ENCODE data around the gene SLC1A7.

SLC1A7 gene

GRCh38 chr1:53158900-53159299, 16.5 kb upstream of the SLC1A7 start:
- peaks cover 13% of the 10 kb centered on the region for H3K4me1 ChIP-seq (ENCODE audit: insufficient read depth, low read length)
- 100% methylated on average over 1 of the region's 1 CpG for WGBS

GRCh38 chr1:53156783-53157182, 14.3 kb upstream of the SLC1A7 start:
- no peak overlapping the region for H3K4me3 ChIP-seq (ENCODE audit: low read length)
- H3K36me3 ChIP-seq (ENCODE audit: insufficient read depth, low read length): no peaks in the 10 kb centered on the region
- no peaks in the 10 kb centered on the region for H3K9me3 ChIP-seq (ENCODE audit: insufficient read depth, low read depth, low read length)
- no peaks in the 10 kb centered on the region; the same call in 1 of the 2 replicates for H3K27me3 ChIP-seq (ENCODE audit: insufficient read depth, low read length)
- no peaks in the 10 kb centered on the region for H3K4me1 ChIP-seq (ENCODE audit: insufficient read depth, low read length)
- H3K27ac ChIP-seq (ENCODE audit: low read depth, low read length): no peak overlapping the region
- H3K9ac ChIP-seq (ENCODE audit: low read depth, low read length): no peak overlapping the region
- WGBS: 79% methylated on average over 1 of the region's 3 CpGs

More at GRCh38 chr1:53158900-53159299, 16.5 kb upstream of the SLC1A7 start:
- no peak overlapping the region for H3K27ac ChIP-seq (ENCODE audit: low read depth, low read length)
- H3K9ac ChIP-seq (ENCODE audit: low read depth, low read length): no peak overlapping the region
- H3K27me3 ChIP-seq (ENCODE audit: insufficient read depth, low read length): no peaks in the 10 kb centered on the region; the same call in 1 of the 2 replicates
- H3K9me3 ChIP-seq (ENCODE audit: insufficient read depth, low read depth, low read length): no peaks in the 10 kb centered on the region
- H3K36me3 ChIP-seq (ENCODE audit: insufficient read depth, low read length): no peaks in the 10 kb centered on the region
- H3K4me3 ChIP-seq (ENCODE audit: low read length): no peak overlapping the region

- Histone ChIP-seq H3K36me3 (ENCODE audit: insufficient read depth, low read length) (no peaks in the 10 kb centered on the region), H3K4me1 (ENCODE audit: insufficient read depth, low read length) (no peaks in the 10 kb centered on the region), H3K27me3 (ENCODE audit: insufficient read depth, low read length) (no peaks in the 10 kb centered on the region; the same call in 1 of the 2 replicates), H3K9ac (ENCODE audit: low read depth, low read length) (no peak overlapping the region), H3K27ac (ENCODE audit: low read depth, low read length) (no peak overlapping the region), H3K4me3 (ENCODE audit: low read length) (no peak overlapping the region), H3K9me3 (ENCODE audit: insufficient read depth, low read depth, low read length) (no peaks in the 10 kb centered on the region)
- WGBS: 92% methylated on average over 7 of the region's 7 CpGs
Measured at GRCh38 chr1:53155945-53156344, 13.5 kb upstream of the SLC1A7 start.

GRCh38 chr1:53155534-53155933, 13.1 kb upstream of the SLC1A7 start:
- H3K4me1 ChIP-seq (ENCODE audit: insufficient read depth, low read length): no peaks in the 10 kb centered on the region
- H3K9me3 ChIP-seq (ENCODE audit: insufficient read depth, low read depth, low read length): no peaks in the 10 kb centered on the region
- no peaks in the 10 kb centered on the region; the same call in 1 of the 2 replicates for H3K27me3 ChIP-seq (ENCODE audit: insufficient read depth, low read length)
- WGBS: 77% methylated on average over 1 of the region's 1 CpG
- no peaks in the 10 kb centered on the region for H3K36me3 ChIP-seq (ENCODE audit: insufficient read depth, low read length)
- no peak overlapping the region for H3K4me3 ChIP-seq (ENCODE audit: low read length)
- no peak overlapping the region for H3K9ac ChIP-seq (ENCODE audit: low read depth, low read length)
- H3K27ac ChIP-seq (ENCODE audit: low read depth, low read length): no peak overlapping the region

GRCh38 chr1:53154859-53155438, 12.5 kb upstream of the SLC1A7 start:
- H3K36me3 ChIP-seq (ENCODE audit: insufficient read depth, low read length): no peaks in the 10 kb centered on the region
- WGBS: 90% methylated on average over 8 of the region's 8 CpGs
- no peaks in the 10 kb centered on the region for H3K4me1 ChIP-seq (ENCODE audit: insufficient read depth, low read length)
- H3K9ac ChIP-seq (ENCODE audit: low read depth, low read length): no peak overlapping the region
- H3K27me3 ChIP-seq (ENCODE audit: insufficient read depth, low read length): no peaks in the 10 kb centered on the region; the same call in 1 of the 2 replicates
- H3K27ac ChIP-seq (ENCODE audit: low read depth, low read length): no peak overlapping the region
- no peaks in the 10 kb centered on the region for H3K9me3 ChIP-seq (ENCODE audit: insufficient read depth, low read depth, low read length)
- no peak overlapping the region for H3K4me3 ChIP-seq (ENCODE audit: low read length)

GRCh38 chr1:53153752-53154151, 11.3 kb upstream of the SLC1A7 start:
- H3K9ac ChIP-seq (ENCODE audit: low read depth, low read length): no peak overlapping the region
- H3K9me3 ChIP-seq (ENCODE audit: insufficient read depth, low read depth, low read length): no peaks in the 10 kb centered on the region
- H3K4me1 ChIP-seq (ENCODE audit: insufficient read depth, low read length): no peaks in the 10 kb centered on the region
- no peaks in the 10 kb centered on the region for H3K36me3 ChIP-seq (ENCODE audit: insufficient read depth, low read length)
- no peak overlapping the region for H3K27ac ChIP-seq (ENCODE audit: low read depth, low read length)
- H3K27me3 ChIP-seq (ENCODE audit: insufficient read depth, low read length): no peaks in the 10 kb centered on the region; the same call in 1 of the 2 replicates
- H3K4me3 ChIP-seq (ENCODE audit: low read length): no peak overlapping the region
- 96% methylated on average over 3 of the region's 3 CpGs for WGBS

GRCh38 chr1:53148123-53148522, 5.7 kb upstream of the SLC1A7 start:
- no peaks in the 10 kb centered on the region for H3K27me3 ChIP-seq (ENCODE audit: insufficient read depth, low read length)
- H3K4me3 ChIP-seq (ENCODE audit: low read length): no peak overlapping the region
- 86% methylated on average over 3 of the region's 3 CpGs for WGBS
- H3K9me3 ChIP-seq (ENCODE audit: insufficient read depth, low read depth, low read length): no peaks in the 10 kb centered on the region
- H3K9ac ChIP-seq (ENCODE audit: low read depth, low read length): no peak overlapping the region
- H3K27ac ChIP-seq (ENCODE audit: low read depth, low read length): no peak overlapping the region
- H3K4me1 ChIP-seq (ENCODE audit: insufficient read depth, low read length): peaks cover 4% of the 10 kb centered on the region; the same call in 1 of the 2 replicates
- H3K36me3 ChIP-seq (ENCODE audit: insufficient read depth, low read length): no peaks in the 10 kb centered on the region

- no peak overlapping the region for H3K27ac ChIP-seq (ENCODE audit: low read depth, low read length)
Measured at GRCh38 chr1:53147174-53147573, 4.7 kb upstream of the SLC1A7 start.

GRCh38 chr1:53145942-53146708, 3.7 kb upstream of the SLC1A7 start:
- Histone ChIP-seq H3K9me3 (ENCODE audit: insufficient read depth, low read depth, low read length) (no peaks in the 10 kb centered on the region), H3K27ac (ENCODE audit: low read depth, low read length) (no peak overlapping the region; the same call in 1 of the 2 replicates), H3K4me1 (ENCODE audit: insufficient read depth, low read length) (peaks cover 4% of the 10 kb centered on the region; the same call in 1 of the 2 replicates), H3K4me3 (ENCODE audit: low read length) (no peak overlapping the region), H3K36me3 (ENCODE audit: insufficient read depth, low read length) (no peaks in the 10 kb centered on the region), H3K27me3 (ENCODE audit: insufficient read depth, low read length) (no peaks in the 10 kb centered on the region), H3K9ac (ENCODE audit: low read depth, low read length) (no peak overlapping the region)
- 78% methylated on average over 24 of the region's 24 CpGs for WGBS

More at GRCh38 chr1:53147174-53147573, 4.7 kb upstream of the SLC1A7 start:
- WGBS: 94% methylated on average over 4 of the region's 4 CpGs
- Histone ChIP-seq H3K9me3 (ENCODE audit: insufficient read depth, low read depth, low read length) (no peaks in the 10 kb centered on the region), H3K9ac (ENCODE audit: low read depth, low read length) (no peak overlapping the region), H3K27me3 (ENCODE audit: insufficient read depth, low read length) (no peaks in the 10 kb centered on the region), H3K4me3 (ENCODE audit: low read length) (no peak overlapping the region), H3K4me1 (ENCODE audit: insufficient read depth, low read length) (peaks cover 4% of the 10 kb centered on the region; the same call in 1 of the 2 replicates), H3K36me3 (ENCODE audit: insufficient read depth, low read length) (no peaks in the 10 kb centered on the region)

- H3K36me3 ChIP-seq (ENCODE audit: insufficient read depth, low read length): no peaks in the 10 kb centered on the region
- H3K4me1 ChIP-seq (ENCODE audit: insufficient read depth, low read length): peaks cover 4% of the 10 kb centered on the region; the same call in 1 of the 2 replicates
- H3K27ac ChIP-seq (ENCODE audit: low read depth, low read length): no peak overlapping the region
- H3K9me3 ChIP-seq (ENCODE audit: insufficient read depth, low read depth, low read length): no peaks in the 10 kb centered on the region
- WGBS: 67% methylated on average over 5 of the region's 5 CpGs
- H3K27me3 ChIP-seq (ENCODE audit: insufficient read depth, low read length): no peaks in the 10 kb centered on the region
- no peak overlapping the region for H3K4me3 ChIP-seq (ENCODE audit: low read length)
- no peak overlapping the region for H3K9ac ChIP-seq (ENCODE audit: low read depth, low read length)
Measured at GRCh38 chr1:53145619-53145941, 3.1 kb upstream of the SLC1A7 start.

GRCh38 chr1:53145051-53145600, 2.7 kb upstream of the SLC1A7 start:
- Histone ChIP-seq H3K36me3 (ENCODE audit: insufficient read depth, low read length) (no peaks in the 10 kb centered on the region), H3K9ac (ENCODE audit: low read depth, low read length) (no peak overlapping the region), H3K4me3 (ENCODE audit: low read length) (no peak overlapping the region), H3K27ac (ENCODE audit: low read depth, low read length) (no peak overlapping the region), H3K4me1 (ENCODE audit: insufficient read depth, low read length) (peaks cover 4% of the 10 kb centered on the region; the same call in 1 of the 2 replicates), H3K9me3 (ENCODE audit: insufficient read depth, low read depth, low read length) (no peaks in the 10 kb centered on the region), H3K27me3 (ENCODE audit: insufficient read depth, low read length) (no peaks in the 10 kb centered on the region)
- WGBS: 89% methylated on average over 11 of the region's 11 CpGs

Measured in HUES64 (cell line).